NCI-H2029 treated with DMSO at 0.1 percent for 48 hours (cell line): ENCODE data around the gene EFCAB12.
A peak's percentile ranks its signal among the peaks of the same experiment; 100 is the strongest.

Experiments used
- DNase-seq: peaks from one replicate; lab custom pipeline; 2025; lab: John Stamatoyannopoulos, UW

Gene EFCAB12

GRCh38 chr3:129428376-129429079 lies at the start of gene EFCAB12:
EFCAB12 (minus strand) TSS chr3:129428636; CDS start chr3:129428488, 148 bp downstream.
- peak; percentile 52 for DNase-seq

GRCh38 chr3:129476586-129476985 lies 48.1 kb upstream of the EFCAB12 start:
- no peak for DNase-seq

DNA sequence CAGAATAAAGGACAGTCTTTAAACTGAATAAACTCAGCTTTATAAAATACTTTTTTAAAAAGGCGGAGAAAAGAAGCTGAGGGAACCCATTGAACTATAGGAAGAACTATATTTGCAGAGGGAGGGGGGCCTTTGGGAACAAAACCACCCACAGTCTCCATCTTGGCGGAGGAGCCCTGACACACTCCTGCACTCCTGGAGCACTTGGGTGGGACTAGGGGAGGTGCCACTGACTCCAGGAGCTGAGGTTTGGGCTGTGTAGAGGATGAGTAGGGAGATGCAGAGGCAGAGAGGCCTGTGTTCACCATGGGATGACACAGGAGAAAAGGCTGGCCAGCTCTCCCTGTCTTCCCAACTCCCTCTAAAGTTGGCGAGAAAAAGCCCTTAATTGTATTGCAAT lies 47.4 kb upstream of the EFCAB12 start:
- no peak for DNase-seq

- DNase-seq = no peak
Measured at GRCh38 chr3:129474984-129475804, 46.8 kb upstream of the EFCAB12 start.

DNA sequence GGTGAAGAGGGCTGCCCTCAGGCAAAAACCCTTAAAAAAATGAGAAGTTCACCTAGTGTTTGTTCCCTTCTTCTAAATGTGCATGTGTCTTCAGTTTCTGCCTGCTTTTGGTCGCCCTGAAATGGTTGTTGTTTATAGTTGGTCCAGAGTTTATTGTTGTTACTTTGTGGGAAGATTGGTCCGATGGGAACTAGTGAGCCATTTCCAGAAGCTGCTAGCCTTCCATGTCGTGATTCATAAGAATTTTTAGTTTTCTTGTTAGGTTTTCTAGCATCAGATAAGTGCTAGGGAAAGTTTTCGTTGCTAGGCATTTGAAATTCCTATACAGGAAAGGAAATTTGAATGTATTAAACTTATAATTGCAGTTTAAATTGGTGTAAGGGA lies 45.3 kb upstream of the EFCAB12 start:
- no peak for DNase-seq

GRCh38 chr3:129473067-129473768 lies 44.8 kb upstream of the EFCAB12 start:
- DNase-seq = no peak

DNA sequence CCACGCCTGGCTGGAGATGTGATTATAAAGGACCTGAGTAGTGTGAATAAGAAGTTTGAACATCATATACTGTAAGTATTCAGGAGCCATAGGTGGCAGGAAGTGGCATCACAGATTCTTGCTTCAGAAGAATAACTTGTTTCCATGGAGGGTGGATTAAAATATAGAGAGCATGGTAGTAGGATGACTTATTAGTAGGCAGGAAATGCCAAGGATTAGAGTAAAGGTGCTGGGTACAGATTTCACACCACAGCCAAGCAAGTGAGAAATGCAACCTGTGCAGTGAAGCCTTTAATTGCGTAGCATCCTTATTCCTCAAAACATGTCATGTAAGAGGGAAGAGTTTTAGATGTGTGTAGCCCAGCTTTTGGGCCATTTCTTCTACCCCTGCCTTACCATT lies 42.4 kb upstream of the EFCAB12 start:
- no peak for DNase-seq

DNA sequence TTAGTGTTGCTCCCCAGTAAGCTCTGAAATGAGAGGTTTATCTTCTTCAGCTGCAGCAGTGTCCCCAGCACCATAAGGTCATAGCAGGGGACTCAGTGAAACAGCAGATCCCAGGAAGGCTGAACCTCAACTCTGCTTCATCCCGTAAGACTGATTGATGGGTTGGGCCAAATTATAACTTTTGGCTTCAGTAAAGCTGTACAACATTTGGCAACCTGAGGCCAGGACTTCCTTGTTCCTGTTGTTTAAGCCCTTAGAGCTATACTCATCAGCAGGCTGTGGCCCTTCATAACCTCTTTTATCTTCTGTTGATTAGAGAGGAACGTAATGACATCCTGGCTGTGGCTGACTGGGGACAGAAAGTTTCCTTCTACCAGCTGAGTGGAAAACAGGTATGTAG lies 40.6 kb upstream of the EFCAB12 start:
- DNase-seq = no peak

GRCh38 chr3:129467932-129468331 lies 39.5 kb upstream of the EFCAB12 start:
- no peak for DNase-seq

DNA sequence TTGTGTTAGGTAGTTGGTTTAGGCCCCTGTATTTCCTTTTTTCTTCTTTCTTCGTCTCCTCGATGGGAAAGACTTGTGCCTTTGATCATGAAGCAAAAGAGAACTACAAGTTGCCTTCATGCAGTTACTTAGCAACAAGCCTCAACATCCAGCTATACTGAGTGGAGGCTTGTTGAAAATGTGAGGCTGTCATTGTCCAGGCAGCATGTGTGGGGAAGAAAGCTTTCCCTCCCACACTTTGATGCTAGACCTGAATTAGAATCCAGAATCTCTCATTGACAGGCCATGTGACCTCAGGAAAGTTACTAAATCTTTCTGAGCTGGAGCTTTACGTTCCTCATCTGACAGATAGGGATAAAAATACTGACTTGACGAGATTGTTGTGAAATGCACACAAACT lies 35.3 kb upstream of the EFCAB12 start:
- no peak for DNase-seq

GRCh38 chr3:129463094-129463493 lies 34.7 kb upstream of the EFCAB12 start:
- no peak for DNase-seq

DNA sequence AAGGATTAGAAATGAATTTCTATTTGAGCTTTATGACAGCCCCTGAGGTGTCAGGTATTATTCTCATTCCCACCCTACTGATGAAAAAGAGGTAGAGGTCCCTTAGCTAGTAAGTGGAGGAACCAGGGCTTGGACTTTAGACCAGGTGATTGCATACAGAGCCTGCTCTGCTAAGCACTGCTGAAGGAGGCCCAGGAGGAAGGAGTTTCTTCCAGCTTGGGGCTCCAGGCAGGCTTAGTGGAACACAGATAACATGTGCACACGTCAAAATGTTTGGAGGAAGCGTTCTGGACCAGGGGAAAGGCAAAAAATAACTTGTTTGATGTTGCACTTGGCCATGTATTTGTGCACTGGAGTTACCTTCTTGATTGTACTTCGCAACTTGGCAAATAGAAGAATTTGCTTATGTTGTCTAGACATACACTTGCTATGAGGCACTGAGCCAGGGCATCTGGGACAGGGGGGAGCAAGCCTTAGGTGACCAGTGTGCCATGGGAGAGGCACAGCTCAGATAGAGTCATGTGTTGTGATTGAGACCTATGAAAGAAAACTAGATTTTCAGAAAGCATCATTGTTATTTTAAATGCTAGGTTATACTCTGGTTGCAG lies 34.0 kb upstream of the EFCAB12 start:
- no peak for DNase-seq

DNA sequence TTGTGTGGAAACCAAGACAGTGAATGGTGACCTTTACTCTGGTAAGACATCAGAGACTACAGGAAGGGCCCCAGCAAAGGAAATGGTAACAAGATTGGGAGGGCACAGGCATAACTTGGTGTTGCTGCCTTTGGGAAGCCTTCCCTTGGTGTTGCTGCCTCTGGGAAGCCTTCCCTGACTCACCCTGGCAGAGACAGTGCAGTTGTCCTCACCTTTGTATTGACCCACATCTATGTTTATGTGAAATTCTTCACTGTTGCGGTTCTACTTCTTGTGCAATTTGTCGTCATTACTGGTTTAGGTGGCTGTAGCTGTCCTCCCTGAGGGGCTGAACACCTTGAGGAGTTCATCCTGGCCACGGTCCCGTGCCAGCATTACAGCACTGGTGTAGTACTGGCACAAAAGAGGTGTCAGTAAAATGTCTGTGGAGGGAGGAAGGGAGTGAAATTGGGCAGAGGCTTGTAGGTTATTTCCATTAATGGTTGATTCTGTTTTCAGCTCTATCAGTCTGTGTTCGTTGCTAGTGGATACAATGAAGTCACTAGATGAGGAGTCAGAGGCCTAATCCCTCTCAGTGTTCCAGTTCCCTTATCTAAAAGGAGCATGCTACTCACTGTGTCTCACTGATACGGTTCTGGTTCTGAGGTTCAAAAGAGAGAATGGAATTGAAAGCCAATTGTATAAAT lies 33.2 kb upstream of the EFCAB12 start:
- DNase-seq = no peak

DNA sequence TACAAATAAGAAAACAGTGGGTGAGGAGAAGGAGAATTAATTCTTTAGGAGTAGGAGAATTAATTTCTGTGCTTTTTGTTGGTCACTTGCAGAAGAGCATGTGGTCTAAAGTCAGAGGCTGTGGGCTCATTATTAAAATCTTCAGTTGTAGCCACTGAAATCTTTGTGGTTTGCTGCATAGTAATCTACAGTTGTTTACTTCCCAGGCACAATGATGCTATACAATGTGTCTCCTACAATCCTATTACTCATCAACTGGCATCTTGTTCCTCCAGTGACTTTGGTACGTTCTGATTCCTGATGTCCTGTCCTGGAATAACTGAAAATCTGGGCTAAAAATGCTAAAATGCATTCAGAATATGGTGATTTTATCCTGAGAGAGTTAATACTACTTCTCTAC lies 32.6 kb upstream of the EFCAB12 start:
- no peak for DNase-seq

DNA sequence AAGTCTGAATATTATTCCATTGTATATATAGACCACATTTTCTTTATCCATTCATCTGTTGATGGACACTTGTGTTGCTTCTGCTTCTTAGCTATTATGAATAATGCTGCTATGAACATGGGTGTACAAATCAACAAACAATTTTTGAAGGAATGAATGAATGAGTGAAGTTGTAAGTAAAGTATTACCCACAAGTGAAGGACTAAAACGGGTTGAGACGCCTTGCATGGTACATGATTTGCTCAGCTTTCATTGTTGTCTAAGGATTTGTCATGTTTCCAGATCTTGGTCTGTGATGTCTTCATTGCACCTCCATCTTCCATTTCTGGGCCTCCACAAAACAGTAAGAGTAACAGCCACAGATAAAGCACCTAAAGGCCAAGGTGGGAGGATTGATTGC lies 32.1 kb upstream of the EFCAB12 start:
- DNase-seq = no peak

DNA sequence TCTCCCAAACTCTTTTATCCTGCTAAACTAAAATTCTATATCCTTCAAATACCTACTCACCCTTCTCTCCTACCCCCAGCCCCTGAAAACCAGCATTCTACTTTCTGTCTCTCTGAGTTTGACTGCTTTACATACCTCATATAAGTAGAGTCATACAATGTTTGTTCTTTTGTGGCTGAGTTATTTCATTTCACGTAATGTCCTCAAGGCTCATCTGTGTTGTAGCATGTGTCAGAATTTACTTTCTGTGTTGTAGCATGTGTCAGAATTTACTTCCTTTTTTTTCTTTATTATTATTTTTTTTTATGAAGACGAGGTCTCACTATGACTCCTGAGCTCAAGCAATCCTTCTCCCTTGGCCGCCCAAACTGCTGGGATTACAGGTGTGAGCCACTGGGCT lies 31.7 kb upstream of the EFCAB12 start:
- DNase-seq = no peak

DNA sequence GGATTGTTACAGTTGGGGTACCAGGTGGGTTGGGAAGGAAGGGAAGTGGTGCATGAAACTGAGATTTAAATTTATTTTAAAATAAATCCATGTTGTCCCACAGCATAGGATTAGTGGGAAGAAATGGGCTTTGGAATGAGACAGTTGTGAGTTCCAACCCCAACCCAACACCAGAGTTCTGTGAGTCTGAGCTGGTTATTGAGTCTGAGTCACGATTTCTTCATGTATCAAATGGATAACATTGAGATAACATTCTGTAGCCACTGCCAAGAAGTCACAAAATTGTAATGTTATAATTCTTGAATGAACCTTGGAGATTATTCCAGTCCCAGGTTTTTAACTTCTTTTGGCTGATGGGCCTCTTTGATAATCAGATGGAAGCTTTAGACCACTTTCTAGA lies 25.3 kb upstream of the EFCAB12 start:
- no peak for DNase-seq

GRCh38 chr3:129449279-129450115 lies 21.1 kb upstream of the EFCAB12 start:
- DNase-seq = no peak

GRCh38 chr3:129448186-129448895 lies 19.9 kb upstream of the EFCAB12 start:
- no peak for DNase-seq

GRCh38 chr3:129446926-129447325 lies 18.5 kb upstream of the EFCAB12 start:
- DNase-seq = no peak
